NCI-H1105 treated with DMSO at 0.1 percent for 48 hours (cell line): Measurements from ENCODE around the gene ENO2.

Experiments used
- DNase-seq: peaks from one replicate; lab custom pipeline; 2025; lab: John Stamatoyannopoulos, UW

ENO2 gene

GRCh38 chr12:6912164-6912935 is 2.0 kb upstream of the ENO2 start:
- DNase-seq, result no peak

- no peak for DNase-seq
Observed at GRCh38 chr12:6914947-6915788, 788 bp downstream of the ENO2 start.

DNA sequence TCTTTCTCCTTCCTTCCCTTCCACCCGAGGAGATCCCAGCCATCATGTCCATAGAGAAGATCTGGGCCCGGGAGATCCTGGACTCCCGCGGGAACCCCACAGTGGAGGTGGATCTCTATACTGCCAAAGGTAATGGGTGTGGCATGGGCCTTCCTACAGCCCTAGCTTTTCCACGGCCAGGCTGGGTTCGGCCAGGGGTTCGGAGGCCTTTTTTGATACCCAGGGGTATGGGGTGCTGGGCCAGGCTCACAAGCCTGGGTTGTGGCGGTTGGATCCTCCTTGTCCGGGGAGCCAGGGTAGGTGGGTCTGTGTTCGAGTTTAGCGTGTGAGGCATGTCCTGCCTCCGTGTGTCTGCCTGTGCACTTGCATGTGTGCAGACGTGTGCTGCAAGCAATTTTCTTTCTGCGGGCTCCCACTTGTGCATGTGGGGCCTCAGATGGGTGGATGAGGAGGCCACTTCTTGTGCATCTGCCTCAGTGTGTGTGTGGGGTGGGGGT is 1.5 kb downstream of the ENO2 start:
- no peak for DNase-seq

- no peak for DNase-seq
Observed at GRCh38 chr12:6916426-6917200, 2.2 kb downstream of the ENO2 start.

- no peak for DNase-seq
Observed at GRCh38 chr12:6917491-6918231, 3.3 kb downstream of the ENO2 start.

GRCh38 chr12:6919588-6919987 is 5.2 kb downstream of the ENO2 start:
- no peak for DNase-seq

DNA sequence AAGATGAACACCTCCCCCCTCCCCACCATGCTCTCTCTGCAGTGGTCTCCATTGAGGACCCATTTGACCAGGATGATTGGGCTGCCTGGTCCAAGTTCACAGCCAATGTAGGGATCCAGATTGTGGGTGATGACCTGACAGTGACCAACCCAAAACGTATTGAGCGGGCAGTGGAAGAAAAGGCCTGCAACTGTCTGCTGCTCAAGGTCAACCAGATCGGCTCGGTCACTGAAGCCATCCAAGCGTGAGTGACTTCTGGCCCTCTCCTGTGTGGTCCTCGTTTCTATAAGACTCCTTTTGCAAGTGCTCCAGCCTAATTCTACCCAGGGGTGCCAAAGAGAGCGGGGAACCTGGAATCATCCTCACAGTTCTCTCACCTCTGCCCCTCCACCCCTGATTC is 7.2 kb downstream of the ENO2 start:
- no peak for DNase-seq

DNA sequence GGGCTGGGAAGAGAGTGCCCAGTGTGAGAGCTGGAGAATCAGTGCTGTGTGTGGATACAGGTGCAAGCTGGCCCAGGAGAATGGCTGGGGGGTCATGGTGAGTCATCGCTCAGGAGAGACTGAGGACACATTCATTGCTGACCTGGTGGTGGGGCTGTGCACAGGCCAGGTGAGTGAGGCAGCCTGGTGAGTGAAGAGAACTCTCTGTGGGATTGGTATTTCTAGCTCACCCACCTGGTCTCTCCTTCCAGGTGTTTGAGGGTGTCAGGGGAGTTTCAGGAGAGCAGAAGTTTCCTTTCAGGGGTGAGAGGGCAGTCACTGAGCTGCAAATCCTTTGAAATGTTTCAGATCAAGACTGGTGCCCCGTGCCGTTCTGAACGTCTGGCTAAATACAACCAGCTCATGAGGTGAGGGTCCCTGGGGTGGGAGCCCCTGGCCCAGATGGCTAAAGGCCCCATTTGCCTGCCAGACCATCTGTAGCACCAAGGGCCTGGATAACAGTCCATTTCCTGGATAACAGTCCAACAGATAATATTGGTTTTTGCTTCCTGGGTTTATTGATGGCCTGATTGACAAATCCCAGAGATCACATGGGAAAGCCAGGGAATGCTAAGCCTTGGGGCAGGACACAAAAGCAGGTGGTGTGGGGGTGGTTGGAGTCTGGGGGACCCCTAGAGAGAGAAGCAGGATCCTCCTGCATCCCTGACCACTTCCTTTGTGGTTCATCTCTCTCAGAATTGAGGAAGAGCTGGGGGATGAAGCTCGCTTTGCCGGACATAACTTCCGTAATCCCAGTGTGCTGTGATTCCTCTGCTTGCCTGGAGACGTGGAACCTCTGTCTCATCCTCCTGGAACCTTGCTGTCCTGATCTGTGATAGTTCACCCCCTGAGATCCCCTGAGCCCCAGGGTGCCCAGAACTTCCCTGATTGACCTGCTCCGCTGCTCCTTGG is 7.9 kb downstream of the ENO2 start:
- no peak for DNase-seq

- DNase-seq, result no peak
Observed at GRCh38 chr12:6923003-6923732, 8.8 kb downstream of the ENO2 start.

DNA sequence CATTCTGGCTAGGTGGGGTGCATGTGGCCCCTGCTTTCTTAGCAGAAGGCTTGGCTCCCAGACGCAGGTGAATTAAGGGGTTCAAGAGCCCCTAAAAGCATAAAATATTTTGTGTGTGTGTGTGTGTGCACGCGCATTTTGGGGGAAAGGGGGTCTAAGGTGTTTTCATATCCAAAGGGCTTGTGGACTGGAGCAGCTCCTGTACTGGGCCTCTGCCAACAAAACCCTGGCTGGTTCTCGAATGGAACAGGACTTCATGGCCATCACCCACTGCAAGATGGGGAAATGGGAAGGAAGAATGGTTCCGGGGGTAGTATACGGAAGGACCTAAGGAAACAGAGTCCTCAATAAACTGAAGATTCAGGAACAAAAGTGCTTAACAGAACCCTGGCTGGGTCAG is 9.5 kb downstream of the ENO2 start:
- DNase-seq, result no peak

DNA sequence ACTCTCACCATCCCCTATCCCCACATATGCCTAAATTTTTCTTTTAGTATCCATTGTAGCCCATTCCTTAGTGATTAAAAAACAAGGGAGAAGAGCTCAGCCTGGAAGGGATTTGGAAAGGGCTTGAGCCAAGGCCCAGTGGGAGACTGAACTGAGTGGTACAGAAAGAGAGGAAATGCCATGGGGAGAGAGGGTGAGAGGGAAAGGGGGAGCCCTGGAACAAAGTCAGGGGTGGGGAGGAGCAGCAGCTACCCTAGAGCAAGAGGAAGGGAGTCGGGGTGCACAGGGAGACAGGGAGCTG is 10.8 kb downstream of the ENO2 start:
- no peak for DNase-seq

DNA sequence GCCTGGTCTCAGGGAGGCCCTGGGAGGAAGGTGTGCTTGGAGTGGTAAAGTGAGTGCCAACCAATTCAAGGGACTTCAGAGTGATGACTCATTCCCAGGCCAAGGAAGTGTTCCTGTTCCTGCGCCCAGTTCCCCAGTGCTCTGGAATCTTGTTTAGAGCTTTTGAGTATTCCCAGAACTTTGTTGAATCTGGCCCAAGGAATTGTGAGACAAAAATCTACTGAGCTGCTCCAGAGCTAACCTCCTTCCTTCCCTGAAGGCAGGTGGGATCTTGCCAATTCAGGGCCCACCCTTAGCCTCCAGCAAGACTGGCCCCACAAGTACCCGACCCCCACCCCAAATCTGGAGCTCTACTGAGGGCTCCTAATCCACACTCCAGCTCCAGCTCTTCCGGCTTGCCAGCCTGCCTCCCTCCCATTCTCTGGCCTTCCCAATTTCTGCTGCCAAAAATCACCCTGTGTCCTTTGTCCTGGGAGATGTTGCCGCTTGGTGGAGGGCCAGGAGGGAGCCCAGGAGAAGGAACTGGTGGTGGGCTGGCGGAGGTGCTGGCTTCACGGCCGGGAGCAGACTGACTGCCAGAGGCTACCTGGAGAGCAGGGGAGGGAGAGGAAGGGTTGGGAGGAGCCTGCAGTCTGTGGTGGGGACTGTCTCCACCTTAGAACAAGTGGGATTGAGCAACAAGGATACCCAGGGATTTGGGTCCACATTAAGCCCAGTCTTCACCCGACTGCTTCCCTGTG is 11.3 kb downstream of the ENO2 start:
- peak; percentile 47 for DNase-seq

DNA sequence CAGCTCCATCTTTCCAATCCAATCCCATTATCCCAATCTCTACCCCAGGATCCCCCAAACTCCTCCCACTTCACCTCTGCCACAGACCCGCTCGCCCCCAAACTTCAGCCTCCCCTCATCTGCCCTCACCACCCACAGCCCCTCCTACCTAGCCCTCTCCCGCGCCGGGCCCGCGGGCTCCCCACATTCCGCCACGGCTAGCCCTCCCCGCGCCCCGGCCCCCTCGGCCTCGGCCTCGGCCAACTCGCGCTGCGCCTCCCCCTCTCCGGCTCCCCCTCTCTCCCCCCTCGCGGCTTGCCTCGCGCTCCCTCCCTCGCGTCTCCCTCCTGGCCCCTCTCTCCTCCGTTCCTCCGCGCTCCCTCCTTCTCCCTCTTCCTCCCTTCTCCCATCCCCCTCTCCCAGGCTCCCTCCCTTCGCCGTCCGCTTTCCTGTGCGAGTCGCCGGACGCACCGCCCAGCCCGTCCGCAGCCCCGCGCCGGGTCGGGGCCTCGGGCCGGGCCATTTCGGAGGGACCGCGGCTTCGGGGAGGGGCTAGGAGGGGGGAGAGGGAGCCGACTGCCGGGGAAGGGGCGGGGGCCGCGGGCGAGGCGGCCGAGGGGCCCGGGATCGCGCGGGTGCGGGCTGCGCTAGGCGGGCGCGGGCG is 13.1 kb downstream of the ENO2 start, which contains the start of gene ATN1:
TSS of gene ATN1 (plus strand) at position 581 of the 643 bp plus-strand sequence. CDS start 6,043 bp downstream, outside the sequence.
- DNase-seq, result peak; percentile 52

DNA sequence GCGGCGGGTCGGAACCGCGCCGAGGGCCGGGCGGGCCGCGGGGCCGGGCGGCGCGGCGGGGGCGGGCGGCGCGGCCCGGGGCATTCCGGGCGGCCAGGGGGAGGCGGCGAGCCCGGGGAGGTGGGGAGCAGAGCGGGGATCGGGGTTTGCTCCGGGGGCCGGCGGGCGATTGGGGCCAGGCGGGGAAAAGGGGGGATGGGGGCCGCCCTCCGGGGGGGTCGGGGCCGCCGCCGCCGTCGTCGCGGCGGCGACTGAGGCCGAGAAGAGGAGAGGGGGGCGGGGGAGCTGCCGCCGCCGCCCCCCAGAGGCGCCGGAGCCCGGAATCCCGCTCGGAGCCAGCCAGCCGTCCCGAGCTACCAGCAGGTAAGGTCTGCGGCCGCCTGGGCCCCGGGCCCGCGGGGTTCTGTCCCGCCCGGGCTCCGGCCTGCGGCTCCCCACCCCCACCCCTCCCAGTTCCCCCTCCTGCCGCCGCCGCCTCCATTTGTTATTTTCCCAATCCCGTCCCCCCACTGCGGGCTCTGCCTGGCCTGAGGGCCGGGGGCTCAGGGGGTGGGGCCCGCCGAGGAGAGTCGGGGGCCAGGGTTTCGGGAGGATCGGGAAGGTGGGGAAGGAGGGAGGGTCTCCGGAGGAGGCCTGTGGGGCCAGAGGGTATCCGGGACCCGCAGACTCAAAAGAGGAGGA is 13.8 kb downstream of the ENO2 start:
- DNase-seq, result no peak

DNA sequence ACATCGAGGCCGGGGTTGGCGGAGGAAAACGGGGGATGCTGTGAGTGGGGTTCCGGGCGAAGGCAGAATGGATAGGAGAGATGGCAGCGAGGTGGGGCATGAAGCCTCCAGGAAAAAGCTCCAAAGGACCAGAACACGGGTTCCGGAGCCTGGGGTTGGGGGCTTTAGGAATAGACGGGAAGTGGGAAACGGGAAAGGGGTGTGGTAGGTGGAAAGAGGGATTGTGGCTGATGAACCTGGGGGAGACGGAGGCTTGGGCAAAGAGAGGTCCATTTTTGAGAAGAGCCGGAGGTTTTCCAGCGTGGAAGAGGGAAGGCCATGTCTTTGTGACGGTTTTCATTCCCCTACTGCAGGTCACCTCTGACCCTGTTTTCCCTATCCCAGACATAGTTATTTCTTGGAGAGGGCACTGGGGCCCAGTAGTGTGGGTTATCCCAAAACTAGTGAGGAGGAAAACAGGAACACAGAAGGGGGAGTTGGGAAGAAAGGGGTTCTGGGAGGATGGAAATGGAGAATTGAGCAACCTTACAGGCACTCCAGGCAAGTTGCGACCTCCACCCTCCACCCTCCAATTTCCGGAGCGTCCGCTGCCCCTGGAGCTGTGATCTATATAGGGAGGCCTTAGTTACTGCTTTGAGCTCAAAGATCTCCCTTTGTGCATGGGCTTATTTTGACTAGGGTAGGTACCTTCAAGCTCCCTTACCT is 14.5 kb downstream of the ENO2 start:
- DNase-seq, result no peak

DNA sequence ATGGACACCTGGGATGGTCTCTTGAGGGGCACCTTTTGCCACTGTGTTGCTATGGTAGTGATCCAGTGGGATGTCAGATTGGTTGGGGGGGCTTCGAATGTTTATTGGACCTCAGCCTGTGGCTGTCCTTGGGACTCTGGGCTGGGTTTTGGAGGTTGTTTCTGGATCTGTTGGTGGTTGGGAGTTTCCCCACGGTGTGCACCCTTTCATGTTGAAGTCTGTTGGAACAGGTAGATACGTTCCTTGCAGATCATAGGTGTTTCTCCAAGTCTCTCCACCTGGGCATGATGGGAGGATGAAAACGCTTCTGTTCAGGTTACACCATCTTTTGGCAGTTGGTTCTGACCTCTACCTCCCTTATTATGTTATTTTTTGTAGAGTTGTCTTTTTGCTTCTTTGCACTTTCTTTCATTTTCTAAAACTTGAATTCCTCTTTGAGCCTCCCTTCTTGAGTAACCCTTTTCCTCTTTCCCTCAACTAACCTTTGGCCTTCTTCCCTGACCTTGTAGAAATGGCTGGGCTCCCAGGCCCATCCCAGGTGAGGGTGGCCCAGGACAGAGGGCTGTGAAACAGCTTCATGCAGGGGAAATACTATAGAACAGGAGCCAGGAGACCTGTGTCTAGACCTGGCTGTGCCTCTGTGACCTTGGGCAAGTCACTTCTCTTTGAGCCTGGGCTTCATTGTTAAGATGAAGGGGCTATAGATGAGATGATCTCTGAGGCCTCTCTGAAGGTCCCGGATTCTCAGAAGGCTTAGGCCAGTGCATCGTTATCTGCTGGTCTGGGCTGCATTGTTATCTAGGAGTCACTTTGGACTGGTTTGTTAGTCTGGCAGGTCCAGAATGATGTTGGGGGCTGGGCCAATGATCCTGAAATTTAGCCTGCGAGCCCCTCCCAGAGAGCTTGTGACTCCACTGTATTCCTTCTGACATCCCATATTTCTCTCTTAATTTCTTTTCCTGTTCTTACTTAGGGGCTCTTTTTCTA is 15.4 kb downstream of the ENO2 start:
- no peak for DNase-seq
